HAP-1 (cell line): ENCODE measurements around the gene CGREF1.

ENCODE experiments used
- DNase-seq, 2 experiments: peaks; one replicate each; pipeline ENCODE4 v3.0.0-alpha.2; 2016 to 2020; ENCODE audit warnings: low spot score in 2 of 2
- H3K27me3 ChIP-seq: fragments of 250-450 bp; sonication (Bioruptor Pico); 2 replicates; pipeline ENCODE4 v1.5.1; 2020; ENCODE audit warnings: low read depth, mild to moderate bottlenecking, moderate library complexity
- H3K36me3 ChIP-seq: fragments of 250-450 bp; sonication (Bioruptor Pico); replicated peaks from 2 replicates; pipeline ENCODE4 v1.5.1; 2020; ENCODE audit warnings: mild to moderate bottlenecking
- H3K4me1 ChIP-seq: fragments of 250-450 bp; sonication (Bioruptor Pico); 2 replicates; pipeline ENCODE4 v1.5.1; 2020; ENCODE audit warnings: mild to moderate bottlenecking
- H3K4me3 ChIP-seq: fragments of 250-450 bp; sonication (Bioruptor Pico); 2 replicates; pipeline ENCODE4 v1.5.1; 2020; ENCODE audit warnings: mild to moderate bottlenecking, moderate library complexity
- H3K9me3 ChIP-seq: fragments of 250-450 bp; sonication (Bioruptor Pico); 2 replicates; pipeline ENCODE4 v1.5.1; 2020; ENCODE audit warnings: mild to moderate bottlenecking, moderate library complexity
- in situ Hi-C: fragments of 300-500 bp; cut with MboI; formaldehyde crosslinking; loops from 3 replicates; pipeline ENCODE4 v1.14.3; 2020; ENCODE audit warnings: low sequenced_read_pairs, inconsistent platforms, mixed read lengths

Gene CGREF1

DNA sequence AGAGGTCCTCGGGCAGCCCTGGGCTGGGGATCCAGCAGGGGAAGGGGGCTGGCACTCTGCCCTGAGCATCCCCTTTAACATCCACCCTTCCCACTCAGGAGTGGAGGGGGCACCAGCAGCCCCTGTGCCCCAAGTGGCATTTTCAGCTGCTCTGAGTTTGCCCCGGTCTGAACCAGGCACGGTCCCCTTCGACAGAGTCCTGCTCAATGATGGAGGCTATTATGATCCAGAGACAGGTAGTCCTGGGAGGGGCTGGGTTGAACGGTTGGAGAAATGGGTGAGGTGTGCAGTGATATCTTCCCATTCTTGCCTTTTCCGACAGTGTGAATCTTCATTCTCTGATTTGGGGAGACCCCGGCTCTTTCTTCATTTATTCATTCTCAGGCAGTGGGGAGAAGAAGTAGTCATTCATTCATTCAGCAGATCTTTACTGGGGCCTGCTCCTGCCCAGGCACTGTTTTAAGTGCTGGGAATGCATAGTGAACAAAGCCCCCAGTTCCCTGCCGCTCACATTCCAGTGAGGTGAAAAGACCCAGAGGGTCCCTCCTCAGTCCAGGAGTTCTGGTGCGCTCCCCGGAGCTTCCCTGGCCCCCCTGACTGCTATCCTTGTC is 33.8 kb downstream of the CGREF1 start:
- Histone ChIP-seq H3K36me3 (no peaks in the 10 kb centered on the region; the same call in 1 of the 2 replicates), H3K9me3 (no peaks in the 10 kb centered on the region), H3K27me3 (no peaks in the 10 kb centered on the region), H3K4me1 (peaks cover 17% of the 10 kb centered on the region), H3K4me3 (no peak overlapping the region)
- in situ Hi-C loops = no loop called here
- DNase-seq = no peak

DNA sequence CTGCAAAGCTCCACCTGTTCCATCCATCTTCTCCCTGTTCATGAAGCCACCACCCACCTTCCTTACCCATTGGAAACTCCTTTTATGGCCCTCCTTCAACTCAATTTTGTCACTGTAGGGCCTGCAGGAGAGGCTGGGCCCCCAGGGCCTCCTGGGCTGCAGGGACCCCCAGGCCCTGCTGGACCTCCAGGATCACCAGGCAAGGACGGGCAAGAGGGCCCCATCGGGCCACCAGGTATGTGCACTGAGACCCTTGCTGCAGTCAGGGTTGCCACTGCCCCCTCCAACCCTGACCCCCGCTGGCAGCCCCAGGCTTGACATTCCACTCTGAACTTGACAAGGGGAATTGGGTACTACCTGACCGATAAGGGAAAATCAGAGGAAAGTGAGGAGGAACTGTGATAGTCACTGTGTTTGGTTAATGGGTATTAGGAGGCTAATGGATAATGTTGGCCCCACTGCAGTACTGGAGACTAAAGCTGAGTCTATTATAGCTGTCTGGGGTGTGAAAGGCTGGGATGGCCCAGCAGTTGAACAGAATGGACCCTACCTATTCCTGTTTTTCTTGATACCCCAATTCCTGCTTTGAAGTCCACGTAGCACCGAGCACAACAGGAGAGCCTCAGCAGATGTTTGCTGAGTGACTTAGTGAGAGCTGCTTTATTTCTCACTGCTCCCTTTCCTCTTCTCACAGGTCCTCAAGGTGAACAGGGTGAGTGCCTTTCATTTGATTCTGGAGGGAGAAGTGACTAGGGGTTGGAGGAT is 34.4 kb downstream of the CGREF1 start:
- DNase-seq = no peak
- Histone ChIP-seq H3K9me3 (no peaks in the 10 kb centered on the region), H3K4me3 (no peak overlapping the region), H3K4me1 (peaks cover 17% of the 10 kb centered on the region), H3K36me3 (no peaks in the 10 kb centered on the region; the same call in 1 of the 2 replicates), H3K27me3 (no peaks in the 10 kb centered on the region)
- in situ Hi-C loops = no loop called here

DNA sequence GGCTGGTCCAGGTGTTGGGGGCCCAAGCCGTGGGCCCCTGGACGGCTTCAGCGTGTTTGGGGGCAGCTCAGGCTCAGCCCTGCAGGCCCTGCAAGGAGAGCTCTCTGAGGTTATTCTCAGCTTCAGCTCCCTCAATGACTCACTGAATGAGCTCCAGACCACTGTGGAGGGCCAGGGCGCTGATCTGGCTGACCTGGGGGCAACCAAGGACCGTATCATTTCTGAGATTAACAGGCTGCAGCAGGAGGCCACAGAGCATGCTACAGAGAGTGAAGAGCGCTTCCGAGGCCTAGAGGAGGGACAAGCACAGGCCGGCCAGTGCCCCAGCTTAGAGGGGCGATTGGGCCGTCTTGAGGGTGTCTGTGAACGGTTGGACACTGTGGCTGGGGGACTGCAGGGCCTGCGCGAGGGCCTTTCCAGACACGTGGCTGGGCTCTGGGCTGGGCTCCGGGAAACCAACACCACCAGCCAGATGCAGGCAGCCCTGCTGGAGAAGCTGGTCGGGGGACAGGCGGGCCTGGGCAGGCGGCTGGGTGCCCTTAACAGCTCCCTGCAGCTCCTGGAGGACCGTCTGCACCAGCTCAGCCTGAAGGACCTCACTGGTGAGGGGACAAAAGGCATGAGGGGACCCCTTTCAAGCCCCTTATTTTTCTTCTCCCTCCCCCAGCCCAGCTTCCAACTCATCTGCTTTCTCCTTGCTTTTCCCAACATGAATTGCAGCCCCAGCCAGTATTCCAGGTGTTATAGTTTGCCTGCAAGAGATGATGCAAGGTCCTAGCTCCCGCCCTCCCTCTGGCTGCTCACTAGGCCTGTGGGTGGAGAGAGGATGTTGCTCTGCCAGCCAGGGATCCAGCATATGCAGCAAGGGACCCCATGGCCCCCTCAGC is 35.3 kb downstream of the CGREF1 start:
- H3K9me3 ChIP-seq = no peaks in the 10 kb centered on the region
- no peaks in the 10 kb centered on the region; the same call in 1 of the 2 replicates for H3K36me3 ChIP-seq
- H3K4me1 ChIP-seq = peaks cover 17% of the 10 kb centered on the region
- in situ Hi-C loops = no loop called here
- no peak for DNase-seq
- no peaks in the 10 kb centered on the region for H3K27me3 ChIP-seq
- no peak overlapping the region for H3K4me3 ChIP-seq

DNA sequence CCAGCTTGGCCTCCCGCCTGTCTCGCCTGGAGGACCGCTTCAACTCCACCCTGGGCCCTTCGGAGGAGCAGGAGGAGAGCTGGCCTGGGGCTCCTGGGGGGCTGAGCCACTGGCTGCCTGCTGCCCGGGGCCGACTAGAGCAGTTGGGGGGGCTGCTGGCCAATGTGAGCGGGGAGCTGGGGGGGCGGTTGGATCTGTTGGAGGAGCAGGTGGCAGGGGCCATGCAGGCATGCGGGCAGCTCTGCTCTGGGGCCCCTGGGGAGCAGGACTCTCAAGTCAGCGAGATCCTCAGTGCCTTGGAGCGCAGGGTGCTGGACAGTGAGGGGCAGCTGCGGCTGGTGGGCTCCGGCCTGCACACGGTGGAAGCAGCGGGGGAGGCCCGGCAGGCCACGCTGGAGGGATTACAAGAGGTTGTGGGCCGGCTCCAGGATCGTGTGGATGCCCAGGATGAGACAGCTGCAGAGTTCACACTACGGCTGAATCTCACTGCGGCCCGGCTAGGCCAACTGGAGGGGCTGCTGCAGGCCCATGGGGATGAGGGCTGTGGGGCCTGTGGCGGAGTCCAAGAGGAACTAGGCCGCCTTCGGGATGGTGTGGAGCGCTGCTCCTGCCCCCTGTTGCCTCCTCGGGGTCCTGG is 36.0 kb downstream of the CGREF1 start:
- DNase-seq = no peak
- no peak overlapping the region for H3K4me3 ChIP-seq
- no peaks in the 10 kb centered on the region for H3K9me3 ChIP-seq
- H3K4me1 ChIP-seq = peaks cover 11% of the 10 kb centered on the region
- H3K36me3 ChIP-seq = no peaks in the 10 kb centered on the region; the same call in 1 of the 2 replicates
- in situ Hi-C loops = no loop called here
- H3K27me3 ChIP-seq = no peaks in the 10 kb centered on the region

DNA sequence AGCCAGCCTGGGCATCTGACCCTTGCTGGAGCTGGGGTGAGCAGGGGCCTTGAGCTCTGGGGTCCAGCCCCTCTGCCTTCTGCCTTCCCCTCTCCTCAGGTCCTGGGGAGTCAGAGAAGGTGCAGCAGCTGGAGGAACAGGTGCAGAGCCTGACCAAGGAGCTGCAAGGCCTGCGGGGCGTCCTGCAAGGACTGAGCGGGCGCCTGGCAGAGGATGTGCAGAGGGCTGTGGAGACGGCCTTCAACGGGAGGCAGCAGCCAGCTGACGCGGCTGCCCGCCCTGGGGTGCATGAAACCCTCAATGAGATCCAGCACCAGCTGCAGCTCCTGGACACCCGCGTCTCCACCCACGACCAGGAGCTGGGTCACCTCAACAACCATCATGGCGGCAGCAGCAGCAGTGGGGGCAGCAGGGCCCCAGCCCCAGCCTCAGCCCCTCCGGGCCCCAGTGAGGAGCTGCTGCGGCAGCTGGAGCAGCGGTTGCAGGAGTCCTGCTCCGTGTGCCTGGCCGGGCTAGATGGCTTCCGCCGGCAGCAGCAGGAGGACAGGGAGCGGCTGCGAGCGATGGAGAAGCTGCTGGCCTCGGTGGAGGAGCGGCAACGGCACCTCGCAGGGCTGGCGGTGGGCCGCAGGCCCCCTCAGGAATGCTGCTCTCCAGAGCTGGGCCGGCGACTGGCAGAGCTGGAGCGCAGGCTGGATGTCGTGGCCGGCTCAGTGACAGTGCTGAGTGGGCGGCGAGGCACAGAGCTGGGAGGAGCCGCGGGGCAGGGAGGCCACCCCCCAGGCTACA is 36.8 kb downstream of the CGREF1 start:
- no peaks in the 10 kb centered on the region; the same call in 1 of the 2 replicates for H3K36me3 ChIP-seq
- no peak overlapping the region for H3K4me3 ChIP-seq
- no peaks in the 10 kb centered on the region for H3K9me3 ChIP-seq
- peaks cover 6% of the 10 kb centered on the region for H3K4me1 ChIP-seq
- in situ Hi-C loops = no loop called here
- H3K27me3 ChIP-seq = no peaks in the 10 kb centered on the region
- DNase-seq = no peak

DNA sequence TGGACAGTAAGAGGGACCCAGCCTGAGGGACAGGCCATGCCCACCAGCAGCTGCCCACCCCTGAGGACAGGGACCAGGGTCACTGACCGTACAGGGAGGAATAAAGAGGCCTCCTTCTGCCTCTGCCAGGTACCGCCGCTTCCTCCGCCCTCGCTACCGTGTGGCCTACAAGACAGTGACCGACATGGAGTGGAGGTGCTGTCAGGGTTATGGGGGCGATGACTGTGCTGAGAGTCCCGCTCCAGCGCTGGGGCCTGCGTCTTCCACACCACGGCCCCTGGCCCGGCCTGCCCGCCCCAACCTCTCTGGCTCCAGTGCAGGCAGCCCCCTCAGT is 38.4 kb downstream of the CGREF1 start:
- Histone ChIP-seq H3K36me3 (no peaks in the 10 kb centered on the region), H3K4me3 (no peak overlapping the region), H3K9me3 (no peaks in the 10 kb centered on the region), H3K27me3 (0 out of 2 replicates have a peak, but pooled peaks cover 2% of the 10 kb centered on the region), H3K4me1 (peaks cover 5% of the 10 kb centered on the region)
- no peak for DNase-seq
- in situ Hi-C loops = no loop called here

DNA sequence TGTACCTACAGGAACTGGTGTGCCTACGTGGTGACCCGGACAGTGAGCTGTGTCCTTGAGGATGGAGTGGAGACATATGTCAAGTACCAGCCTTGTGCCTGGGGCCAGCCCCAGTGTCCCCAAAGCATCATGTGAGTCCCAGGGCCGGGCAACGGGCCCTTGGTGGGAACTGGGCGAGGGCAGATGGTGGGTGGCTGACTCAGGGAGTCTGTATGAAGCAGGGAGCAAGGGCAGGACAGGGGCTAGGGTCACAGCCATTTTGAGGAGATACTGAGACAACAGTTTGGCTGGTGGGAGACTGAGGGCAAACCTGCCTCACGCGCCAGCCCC is 38.8 kb downstream of the CGREF1 start:
- 0 out of 2 replicates have a peak, but pooled peaks cover 2% of the 10 kb centered on the region for H3K27me3 ChIP-seq
- no peaks in the 10 kb centered on the region for H3K36me3 ChIP-seq
- no peak overlapping the region for H3K4me3 ChIP-seq
- in situ Hi-C loops = no loop called here
- H3K9me3 ChIP-seq = no peaks in the 10 kb centered on the region
- H3K4me1 ChIP-seq = peaks cover 5% of the 10 kb centered on the region
- no peak for DNase-seq

DNA sequence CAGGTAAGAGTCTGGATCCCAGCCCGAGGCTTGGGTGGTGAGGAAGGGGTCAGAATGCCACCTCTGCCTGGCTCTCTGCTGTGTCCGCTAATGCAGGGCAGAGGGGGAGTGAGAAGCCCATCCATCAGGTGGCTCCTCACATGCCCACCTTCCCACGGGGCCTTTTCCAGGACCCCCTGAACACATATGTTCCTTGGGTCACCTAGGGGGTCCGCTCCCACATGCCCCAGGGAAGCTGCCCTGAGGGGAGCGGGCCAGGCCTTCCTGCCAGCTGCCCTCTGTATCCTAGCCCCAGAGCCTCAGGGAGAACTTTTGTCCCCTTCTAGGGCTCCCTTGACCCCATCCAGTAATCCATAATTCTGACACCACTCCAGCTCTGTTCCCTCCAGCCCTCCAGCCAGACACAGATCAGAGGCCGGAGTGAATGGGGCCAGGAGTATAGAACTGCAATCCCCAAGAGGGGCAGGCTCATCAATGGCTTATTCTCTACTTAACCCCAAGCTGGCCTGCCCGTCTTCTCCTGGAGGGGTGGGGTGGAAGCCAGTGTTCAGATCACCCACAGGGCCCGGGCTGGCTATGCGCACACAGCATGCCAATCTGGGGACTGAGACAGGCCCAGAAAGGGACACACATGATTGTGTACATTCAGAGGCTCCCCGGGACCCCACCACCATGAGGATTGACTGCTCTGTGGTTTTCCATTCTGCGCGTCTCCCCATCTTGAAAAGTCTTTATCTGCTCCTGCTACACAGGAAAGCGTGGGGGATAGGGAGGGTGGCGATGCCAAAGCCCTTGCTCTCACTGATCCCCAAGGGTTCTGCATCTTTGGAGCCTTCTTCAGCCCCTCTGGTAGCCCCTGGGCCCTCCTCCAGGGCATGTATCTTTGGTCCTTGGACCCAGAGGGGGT is 39.4 kb downstream of the CGREF1 start:
- in situ Hi-C loops = no loop called here
- Histone ChIP-seq H3K4me3 (no peak overlapping the region), H3K36me3 (no peaks in the 10 kb centered on the region), H3K9me3 (no peaks in the 10 kb centered on the region), H3K27me3 (0 out of 2 replicates have a peak, but pooled peaks cover 2% of the 10 kb centered on the region), H3K4me1 (peaks cover 5% of the 10 kb centered on the region)
- no peak for DNase-seq

DNA sequence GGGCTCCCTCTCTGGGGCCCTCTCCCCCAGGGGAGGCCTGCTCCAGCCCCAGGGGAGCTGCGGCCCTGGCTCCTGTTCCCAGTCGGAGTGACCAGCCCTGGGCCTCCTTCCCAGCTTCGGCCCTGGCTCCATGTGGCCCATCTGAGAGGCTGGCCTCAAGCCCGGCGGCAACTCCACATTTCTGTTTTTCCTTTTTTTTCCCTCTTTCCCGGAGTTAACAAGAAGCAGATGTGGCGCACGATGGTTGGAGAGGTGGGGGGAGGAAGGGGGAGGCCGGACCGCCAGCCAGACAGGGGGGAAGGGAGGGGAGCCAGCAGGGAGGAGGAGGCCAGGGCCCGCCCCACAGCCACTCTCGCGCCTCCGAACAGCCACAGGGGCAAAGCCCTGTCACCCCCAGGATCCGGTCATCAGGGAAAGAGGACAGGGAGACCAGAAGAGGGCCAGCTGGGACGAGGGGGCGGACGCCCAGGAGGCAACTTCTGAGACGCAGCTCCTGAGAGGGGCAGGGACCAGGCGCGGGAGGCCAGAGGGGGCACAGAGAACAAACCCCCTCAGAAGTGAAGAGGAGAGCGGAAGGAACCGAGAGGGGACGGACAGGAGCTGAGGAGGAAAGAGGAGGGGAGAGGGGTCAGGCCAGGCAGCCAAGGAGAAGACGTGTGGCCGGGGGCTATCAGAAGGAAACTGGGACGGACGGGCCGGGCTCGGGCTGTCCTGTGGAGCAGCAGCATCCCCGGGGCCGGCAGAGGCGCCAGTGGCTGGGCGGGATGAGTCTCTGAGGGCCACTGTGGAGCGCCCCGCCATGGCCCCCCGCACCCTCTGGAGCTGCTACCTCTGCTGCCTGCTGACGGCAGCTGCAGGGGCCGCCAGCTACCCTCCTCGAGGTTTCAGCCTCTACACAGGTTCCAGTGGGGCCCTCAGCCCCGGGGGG is 40.4 kb downstream of the CGREF1 start, which contains the start of gene EMILIN1:
EMILIN1 (plus strand) TSS at position 349 of the 928 bp plus-strand sequence; CDS start at position 800, 451 bp downstream.
- no peak for DNase-seq
- 0 out of 2 replicates have a peak, but pooled peaks cover 2% of the 10 kb centered on the region for H3K27me3 ChIP-seq
- no peaks in the 10 kb centered on the region for H3K36me3 ChIP-seq
- H3K4me1 ChIP-seq = peaks cover 5% of the 10 kb centered on the region
- H3K9me3 ChIP-seq = no peaks in the 10 kb centered on the region
- no peak within 1 kb of the TSS for H3K4me3 ChIP-seq
- in situ Hi-C loops = no loop called here

DNA sequence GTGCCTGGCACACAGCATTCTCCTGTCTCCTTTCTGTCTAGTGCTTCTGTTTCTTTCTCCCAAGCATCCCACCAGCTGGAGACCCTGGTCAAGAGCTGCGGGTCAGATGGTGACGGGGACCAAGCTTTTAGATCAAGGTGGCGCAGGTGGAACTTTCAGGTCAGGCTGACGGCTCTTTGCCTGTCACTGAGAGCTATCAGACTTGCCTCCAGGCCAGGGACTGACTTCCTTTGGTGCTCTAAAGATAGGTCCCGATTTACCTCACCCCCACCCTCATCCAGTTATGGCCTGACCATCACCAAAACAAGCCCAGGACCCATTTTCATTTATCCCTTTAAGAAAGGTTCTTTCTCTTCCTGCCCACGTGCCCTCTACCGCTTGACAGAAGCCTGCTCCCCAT is 41.7 kb downstream of the CGREF1 start:
- Histone ChIP-seq H3K27me3 (0 out of 2 replicates have a peak, but pooled peaks cover 2% of the 10 kb centered on the region), H3K9me3 (no peaks in the 10 kb centered on the region), H3K4me3 (no peak overlapping the region), H3K4me1 (peaks cover 5% of the 10 kb centered on the region), H3K36me3 (no peaks in the 10 kb centered on the region)
- in situ Hi-C loops = no loop called here
- DNase-seq = no peak

DNA sequence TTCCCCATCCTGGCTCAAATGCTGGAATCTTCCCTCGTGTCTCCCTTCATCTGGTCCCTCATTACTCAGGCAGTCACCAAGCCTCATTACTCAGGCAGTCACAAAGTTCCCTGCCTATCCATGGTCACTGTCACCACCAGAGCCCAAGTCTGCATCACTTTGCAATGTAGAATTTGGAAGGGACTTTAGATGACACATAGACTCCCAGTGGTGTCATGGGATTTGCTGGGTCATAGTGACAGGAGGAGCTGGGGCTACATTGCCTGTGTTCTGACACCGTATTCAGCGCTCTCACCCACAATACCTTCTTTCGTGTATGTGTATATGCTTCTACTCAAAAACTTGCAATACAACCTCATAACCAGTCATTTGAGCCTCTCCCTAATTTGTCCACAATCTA is 42.6 kb downstream of the CGREF1 start:
- peaks cover 1% of the 10 kb centered on the region; the same call in 1 of the 2 replicates for H3K36me3 ChIP-seq
- 0 out of 2 replicates have a peak, but pooled peaks cover 2% of the 10 kb centered on the region for H3K27me3 ChIP-seq
- no peak overlapping the region for H3K4me3 ChIP-seq
- peaks cover 3% of the 10 kb centered on the region for H3K4me1 ChIP-seq
- no peaks in the 10 kb centered on the region for H3K9me3 ChIP-seq
- in situ Hi-C loops = no loop called here
- no peak for DNase-seq
